ENCODE data around the gene ZFHX3.

- TF ChIP-seq CTCF (conservative IDR thresholded peaks at IDR 0.05 in 1 of 2, IDR thresholded peaks at IDR 0.05 in 1 of 2; ENCODE audit: low read depth in 1 of 2, low read length in 2 of 2) (no peak), EZH2 (IDR thresholded peaks at IDR 0.05; ENCODE audit: low read length, missing control alignments) (no peak)
Observed at GRCh38 chr16:73089420-73089819, 41.5 kb upstream of the ZFHX3 start.

Data from fibroblast of lung (primary cell).